Tibial nerve (tissue), 4 donors: ENCODE results near the gene CAMK1D. TPM values are rescaled to one million over a fixed set of nuclear protein-coding genes. Genes with fewer than 3 reads are reported as not detected.

Source experiments
- DNase-seq, 2 donors: peaks; one replicate each; pipeline ENCODE4 v3.0.0-alpha.2; 2019; ENCODE audit warnings: low spot score in 2 of 2
- H3K27ac ChIP-seq, 4 donors: fragments of 200-600 bp; sonication (generic) in 3 of 4; one replicate each; pipeline ENCODE4 v1.5.1; 2017 to 2019; ENCODE audit warnings: mild to moderate bottlenecking in 1 of 4
- H3K27me3 ChIP-seq, 2 donors: fragments of 200-600 bp; sonication (generic) in 1 of 2; one replicate each; pipeline versions ENCODE4 v1.5.1 to v1.6.0; 2017 to 2019
- H3K36me3 ChIP-seq, 3 donors: fragments of 200-600 bp; sonication (generic); one replicate each; pipeline ENCODE4 v1.5.1; 2018 to 2019
- H3K4me1 ChIP-seq, 4 donors: fragments of 200-600 bp; sonication (generic) in 3 of 4; one replicate each; pipeline ENCODE4 v1.5.1; 2017 to 2019
- H3K4me3 ChIP-seq, 4 donors: fragments of 200-600 bp; sonication (generic) in 3 of 4; one replicate each; pipeline ENCODE4 v1.5.1; 2017 to 2019; ENCODE audit warnings: mild to moderate bottlenecking in 1 of 4, moderate library complexity in 1 of 4
- H3K9me3 ChIP-seq, 4 donors: fragments of 200-600 bp; sonication (generic) in 3 of 4; one replicate each; pipeline ENCODE4 v1.5.1; 2017 to 2019
- CTCF ChIP-seq, 5 experiments: fragments of 200-600 bp in 3 of 5; fragments of 450-650 bp in 2 of 5; sonication (generic) in 3 of 5; IDR thresholded peaks; one replicate each; pipeline ENCODE4 v1.5.1; 2016 to 2019; ENCODE audit warnings: antibody characterized with exemption in 5 of 5, mild to moderate bottlenecking in 3 of 5, moderate library complexity in 2 of 5
- EP300 ChIP-seq, 2 donors: sonication (generic); formaldehyde crosslinking; IDR thresholded peaks; one replicate each; pipeline ENCODE4 v1.6.1; 2017; ENCODE audit warnings: antibody characterized with exemption in 2 of 2, mild to moderate bottlenecking in 1 of 2
- POLR2A ChIP-seq, 2 donors: fragments of 450-650 bp; IDR thresholded peaks; one replicate each; pipeline ENCODE4 v1.6.1; 2017; ENCODE audit warnings: antibody characterized with exemption in 2 of 2, mild to moderate bottlenecking in 2 of 2, moderate library complexity in 2 of 2
- WGBS, 2 donors: methylation state at CpG; one replicate each; pipeline ENCODE4 v1.1.5; 2018; 5-methylcytosine and 5-hydroxymethylcytosine counted together
- total RNA-seq, 4 donors: library from RNA; depleted of rRNA; stranded (reverse); fragments of >200 nt; gene quantifications; one replicate each; pipeline ENCODE4 v1.1.0, GENCODE V29; 2016

Gene CAMK1D
- total RNA-seq, 4 donors from 2014 or later, result 6.9 to 20.5 (median 17.2) TPM

GRCh38 chr10:12400266-12400931 lies 51.1 kb downstream of the CAMK1D start:
- WGBS, 2 donors, result 82 to 88% methylated on average over 11 of the region's 11 CpGs
- no peaks in the 10 kb centered on the region for H3K4me1 ChIP-seq
- H3K27ac ChIP-seq, result no peak overlapping the region

GRCh38 chr10:12401466-12401865 lies 52.1 kb downstream of the CAMK1D start:
- no peak overlapping the region for H3K4me3 ChIP-seq
- TF ChIP-seq POLR2A (IDR thresholded peaks at IDR 0.05) (no peak), CTCF (IDR thresholded peaks at IDR 0.05) (no peak), EP300 (IDR thresholded peaks at IDR 0.05) (no peak)
- no peaks in the 10 kb centered on the region for H3K36me3 ChIP-seq
- H3K9me3 ChIP-seq, result no peaks in the 10 kb centered on the region
- no peaks in the 10 kb centered on the region for H3K4me1 ChIP-seq
- H3K27ac ChIP-seq, result no peak overlapping the region
- 91 to 96% methylated on average over 2 of the region's 2 CpGs for WGBS, 2 donors
- no peak for DNase-seq
- no peaks in the 10 kb centered on the region for H3K27me3 ChIP-seq

More at GRCh38 chr10:12400266-12400931, 51.1 kb downstream of the CAMK1D start:
- no peak for TF ChIP-seq POLR2A (IDR thresholded peaks at IDR 0.05)
- TF ChIP-seq EP300 (IDR thresholded peaks at IDR 0.05), result no peak
- TF ChIP-seq CTCF (IDR thresholded peaks at IDR 0.05), result no peak
- no peaks in the 10 kb centered on the region for H3K9me3 ChIP-seq
- no peaks in the 10 kb centered on the region for H3K36me3 ChIP-seq
- no peaks in the 10 kb centered on the region for H3K27me3 ChIP-seq
- no peak for DNase-seq
- no peak overlapping the region for H3K4me3 ChIP-seq

GRCh38 chr10:12403119-12403518 lies 53.8 kb downstream of the CAMK1D start:
- no peak overlapping the region for H3K27ac ChIP-seq
- no peaks in the 10 kb centered on the region for H3K36me3 ChIP-seq
- 81 to 83% methylated on average over 9 of the region's 9 CpGs for WGBS, 2 donors
- H3K4me3 ChIP-seq, result no peak overlapping the region
- H3K4me1 ChIP-seq, result no peaks in the 10 kb centered on the region
- no peaks in the 10 kb centered on the region for H3K27me3 ChIP-seq
- no peak for TF ChIP-seq CTCF (IDR thresholded peaks at IDR 0.05)
- TF ChIP-seq EP300 (IDR thresholded peaks at IDR 0.05), result no peak
- no peak for TF ChIP-seq POLR2A (IDR thresholded peaks at IDR 0.05)
- no peaks in the 10 kb centered on the region for H3K9me3 ChIP-seq
- no peak for DNase-seq

- TF ChIP-seq EP300 (IDR thresholded peaks at IDR 0.05) (no peak), POLR2A (IDR thresholded peaks at IDR 0.05) (no peak), CTCF (IDR thresholded peaks at IDR 0.05) (no peak)
- Histone ChIP-seq H3K9me3 (no peaks in the 10 kb centered on the region), H3K4me1 (no peaks in the 10 kb centered on the region), H3K27me3 (no peaks in the 10 kb centered on the region), H3K4me3 (no peak overlapping the region), H3K36me3 (no peaks in the 10 kb centered on the region), H3K27ac (no peak overlapping the region)
- WGBS, 2 donors, result 82 to 86% methylated on average over 24 of the region's 24 CpGs
- no peak for DNase-seq
These were observed 56.3 kb downstream of the CAMK1D start for GRCh38 chr10:12405342-12406320.
